Stimulated activated CD8-positive, alpha-beta memory T cell treated with anti-CD3 and anti-CD28 coated beads, Interleukin-4, amount 100 ng/mL, for 24 hours (primary cell): ENCODE data around the gene PLPPR1.

Experiments used
- DNase-seq: peaks from one replicate; pipeline ENCODE4 v3.0.0-alpha.2; 2020; ENCODE audit warnings: low read depth

The PLPPR1 gene

GRCh38 chr9:101209670-101210069 is 181.1 kb downstream of the PLPPR1 start:
- DNase-seq = no peak

GRCh38 chr9:101212661-101213060 is 184.1 kb downstream of the PLPPR1 start:
- DNase-seq = no peak

- no peak for DNase-seq
Observed at GRCh38 chr9:101219030-101219429, 190.5 kb downstream of the PLPPR1 start.

GRCh38 chr9:101220341-101220740 is 191.8 kb downstream of the PLPPR1 start:
- DNase-seq = no peak

GRCh38 chr9:101225271-101225670 is 196.7 kb downstream of the PLPPR1 start:
- DNase-seq = no peak

GRCh38 chr9:101226161-101226560 is 197.6 kb downstream of the PLPPR1 start:
- DNase-seq = no peak

GRCh38 chr9:101226803-101227202 is 198.3 kb downstream of the PLPPR1 start:
- DNase-seq = no peak

- no peak for DNase-seq
Observed at GRCh38 chr9:101229606-101230005, 201.1 kb downstream of the PLPPR1 start.

GRCh38 chr9:101232405-101232977 is 204.0 kb downstream of the PLPPR1 start:
- no peak for DNase-seq

- no peak for DNase-seq
Observed at GRCh38 chr9:101235105-101235866, 206.8 kb downstream of the PLPPR1 start.

GRCh38 chr9:101242651-101243050 is 214.1 kb downstream of the PLPPR1 start:
- DNase-seq = no peak

- no peak for DNase-seq
Observed at GRCh38 chr9:101246691-101247090, 218.2 kb downstream of the PLPPR1 start.

- DNase-seq = no peak
Observed at GRCh38 chr9:101247297-101247696, 218.8 kb downstream of the PLPPR1 start.

- DNase-seq = no peak
Observed at GRCh38 chr9:101254733-101255433, 226.4 kb downstream of the PLPPR1 start.

- DNase-seq = no peak
Observed at GRCh38 chr9:101264727-101265126, 236.2 kb downstream of the PLPPR1 start.

GRCh38 chr9:101265261-101265660 is 236.7 kb downstream of the PLPPR1 start:
- DNase-seq = no peak

GRCh38 chr9:101268426-101268825 is 239.9 kb downstream of the PLPPR1 start:
- DNase-seq = no peak

- DNase-seq = no peak
Observed at GRCh38 chr9:101269591-101270283, 241.2 kb downstream of the PLPPR1 start.

- no peak for DNase-seq
Observed at GRCh38 chr9:101270302-101270701, 241.8 kb downstream of the PLPPR1 start.

GRCh38 chr9:101271102-101271501 is 242.6 kb downstream of the PLPPR1 start:
- DNase-seq = no peak

- DNase-seq = no peak
Observed at GRCh38 chr9:101274971-101275768, 246.6 kb downstream of the PLPPR1 start.

GRCh38 chr9:101275769-101276250 is 247.3 kb downstream of the PLPPR1 start:
- no peak for DNase-seq
